Glutamatergic neuron (in vitro differentiated cells): Measurements from ENCODE around the gene SUGP1. TPM values are rescaled to one million over a fixed set of nuclear protein-coding genes. Genes with fewer than 3 reads are reported as not detected.

Experiments used
- DNase-seq: peaks from one replicate; pipeline ENCODE4 v3.0.0; 2022
- H3K27ac Mint-ChIP-seq: one replicate; pipeline ENCODE4 v1.8.0; 2020; ENCODE audit warnings: mild to moderate bottlenecking, mixed read lengths, inconsistent platforms; ENCODE audit not compliant: unreplicated experiment
- H3K27me3 Mint-ChIP-seq: one replicate; pipeline ENCODE4 v1.8.0; 2020; ENCODE audit warnings: mild to moderate bottlenecking, moderate library complexity, mixed read lengths, inconsistent platforms; ENCODE audit not compliant: unreplicated experiment
- H3K36me3 Mint-ChIP-seq: one replicate; pipeline ENCODE4 v1.8.0; 2020; ENCODE audit warnings: mild to moderate bottlenecking, mixed read lengths, inconsistent platforms; ENCODE audit not compliant: unreplicated experiment
- H3K4me1 Mint-ChIP-seq: one replicate; pipeline ENCODE4 v1.8.0; 2020; ENCODE audit warnings: mild to moderate bottlenecking, low read depth, mixed read lengths, inconsistent platforms; ENCODE audit not compliant: unreplicated experiment
- H3K4me3 Mint-ChIP-seq: one replicate; pipeline ENCODE4 v1.8.0; 2020; ENCODE audit warnings: mild to moderate bottlenecking, mixed read lengths, inconsistent platforms; ENCODE audit not compliant: unreplicated experiment
- H3K9me3 Mint-ChIP-seq: one replicate; pipeline ENCODE4 v1.8.0; 2020; ENCODE audit warnings: mild to moderate bottlenecking, moderate library complexity, mixed read lengths, inconsistent platforms; ENCODE audit not compliant: unreplicated experiment
- CTCF ChIP-seq: fragments of 200-600 bp; sonication (generic); IDR thresholded peaks from one replicate; pipeline ENCODE4 v1.5.0; 2021; ENCODE audit not compliant: partially characterized antibody, unreplicated experiment
- total RNA-seq: library from RNA; stranded (reverse); fragmentation: NEBNext Ultra II Directional; extraction: Animal tissue kit (Norgen Biotek cat#: 25700); gene quantifications from one replicate; pipeline ENCODE4 v1.2.1, GENCODE V29; 2021; ENCODE audit not compliant: unreplicated experiment

Gene SUGP1
- total RNA-seq, 1 donor from 2014 or later: 134 TPM

GRCh38 chr19:19303411-19303810 is 16.9 kb downstream of the SUGP1 start:
- peaks cover 4% of the 10 kb centered on the region for H3K9me3 Mint-ChIP-seq
- TF ChIP-seq CTCF: no peak
- H3K27me3 Mint-ChIP-seq: peaks cover 3% of the 10 kb centered on the region
- peaks cover 5% of the 10 kb centered on the region for H3K36me3 Mint-ChIP-seq
- DNase-seq: no peak
- H3K4me3 Mint-ChIP-seq: no peak overlapping the region
- H3K4me1 Mint-ChIP-seq: no peaks in the 10 kb centered on the region
- no peak overlapping the region for H3K27ac Mint-ChIP-seq

GRCh38 chr19:19300613-19301012 is 19.7 kb downstream of the SUGP1 start:
- DNase-seq: no peak
- Mint-ChIP-seq H3K36me3 (peaks cover 5% of the 10 kb centered on the region), H3K4me3 (no peak overlapping the region), H3K27me3 (peaks cover 3% of the 10 kb centered on the region), H3K9me3 (peaks cover 7% of the 10 kb centered on the region), H3K4me1 (no peaks in the 10 kb centered on the region), H3K27ac (no peak overlapping the region)
- TF ChIP-seq CTCF: no peak

GRCh38 chr19:19297759-19298158 is 22.6 kb downstream of the SUGP1 start:
- H3K27ac Mint-ChIP-seq: no peak overlapping the region
- no peak for TF ChIP-seq CTCF
- peaks cover 7% of the 10 kb centered on the region for H3K9me3 Mint-ChIP-seq
- no peaks in the 10 kb centered on the region for H3K4me1 Mint-ChIP-seq
- peaks cover 1% of the 10 kb centered on the region for H3K27me3 Mint-ChIP-seq
- H3K36me3 Mint-ChIP-seq: peaks cover 5% of the 10 kb centered on the region
- H3K4me3 Mint-ChIP-seq: no peak overlapping the region
- no peak for DNase-seq

GRCh38 chr19:19296953-19297689 is 23.2 kb downstream of the SUGP1 start:
- Mint-ChIP-seq H3K4me1 (no peaks in the 10 kb centered on the region), H3K36me3 (peaks cover 10% of the 10 kb centered on the region), H3K9me3 (peaks cover 7% of the 10 kb centered on the region), H3K4me3 (no peak overlapping the region), H3K27ac (no peak overlapping the region), H3K27me3 (no peaks in the 10 kb centered on the region)
- TF ChIP-seq CTCF: no peak
- DNase-seq: no peak

- H3K9me3 Mint-ChIP-seq: peaks cover 7% of the 10 kb centered on the region
- H3K27me3 Mint-ChIP-seq: no peaks in the 10 kb centered on the region
- H3K4me1 Mint-ChIP-seq: no peaks in the 10 kb centered on the region
- no peak overlapping the region for H3K27ac Mint-ChIP-seq
- H3K36me3 Mint-ChIP-seq: peaks cover 12% of the 10 kb centered on the region
- H3K4me3 Mint-ChIP-seq: no peak overlapping the region
- DNase-seq: no peak
- no peak for TF ChIP-seq CTCF
Measured at GRCh38 chr19:19294914-19295313, 25.4 kb downstream of the SUGP1 start.
